ENCODE data around the gene SLC27A5.
"Not testable (repeated sequence)": the region's sequence is repeated elsewhere in the genome, so short reads cannot be mapped to it uniquely, and the experiment has no call there.

Gene SLC27A5

DNA sequence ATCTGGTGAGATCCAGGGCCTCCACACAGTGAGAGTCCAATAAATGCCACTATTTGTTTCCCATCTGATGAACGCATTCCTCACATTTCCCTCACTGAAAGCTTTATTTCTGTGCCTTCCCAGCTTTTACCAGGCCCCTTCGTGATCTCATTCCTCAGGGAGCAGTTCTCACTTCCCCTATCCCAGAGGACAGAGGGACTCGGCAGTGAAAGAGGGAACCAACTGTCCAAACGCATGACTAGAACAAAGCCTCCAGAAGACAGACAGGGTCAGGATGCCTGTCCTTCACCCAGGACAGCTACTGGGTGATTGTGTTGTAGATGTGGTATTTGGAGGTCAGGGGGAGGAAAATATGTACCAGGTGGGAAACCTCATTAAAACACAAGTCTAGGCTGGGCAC, 9.9 kb upstream of the SLC27A5 start:
- DNase-seq, result no peak

GRCh38 chr19:58520257-58520599, 8.4 kb upstream of the SLC27A5 start:
- DNase-seq, result no peak

GRCh38 chr19:58519355-58520256, 7.8 kb upstream of the SLC27A5 start, which contains the start of gene ZBTB45:
TSS of gene ZBTB45 (minus strand) at chr19:58519810. CDS start at chr19:58517673, 2,137 bp downstream.
- peak; percentile 92 for DNase-seq

- peak; percentile 49 for DNase-seq
These were observed 7.2 kb upstream of the SLC27A5 start for GRCh38 chr19:58519087-58519354.

- DNase-seq, result no peak
These were observed 6.7 kb upstream of the SLC27A5 start for GRCh38 chr19:58518256-58519086.

GRCh38 chr19:58516964-58517833, 5.4 kb upstream of the SLC27A5 start:
- no peak for DNase-seq

- DNase-seq, result no peak
These were observed 4.5 kb upstream of the SLC27A5 start for GRCh38 chr19:58516246-58516836.

DNA sequence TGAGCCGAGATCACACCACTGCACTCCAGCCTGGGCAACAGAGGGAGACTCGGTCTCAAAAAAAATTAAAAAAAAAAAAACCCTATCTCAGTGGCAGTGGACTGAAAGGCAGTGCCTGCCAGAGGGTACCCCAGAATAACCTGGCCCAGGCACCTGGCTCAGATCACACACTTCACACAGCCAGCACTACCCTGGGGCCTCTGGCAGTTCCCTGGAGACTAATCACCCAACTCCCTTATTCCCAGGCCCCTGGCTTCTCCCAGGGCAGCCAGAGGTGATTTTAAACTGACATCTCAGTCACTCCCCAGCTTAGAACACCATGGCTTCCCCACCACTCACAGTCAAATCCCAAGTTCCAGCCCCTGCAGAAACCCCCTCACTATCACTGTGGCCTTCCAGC, 3.5 kb upstream of the SLC27A5 start:
- DNase-seq, result no peak

DNA sequence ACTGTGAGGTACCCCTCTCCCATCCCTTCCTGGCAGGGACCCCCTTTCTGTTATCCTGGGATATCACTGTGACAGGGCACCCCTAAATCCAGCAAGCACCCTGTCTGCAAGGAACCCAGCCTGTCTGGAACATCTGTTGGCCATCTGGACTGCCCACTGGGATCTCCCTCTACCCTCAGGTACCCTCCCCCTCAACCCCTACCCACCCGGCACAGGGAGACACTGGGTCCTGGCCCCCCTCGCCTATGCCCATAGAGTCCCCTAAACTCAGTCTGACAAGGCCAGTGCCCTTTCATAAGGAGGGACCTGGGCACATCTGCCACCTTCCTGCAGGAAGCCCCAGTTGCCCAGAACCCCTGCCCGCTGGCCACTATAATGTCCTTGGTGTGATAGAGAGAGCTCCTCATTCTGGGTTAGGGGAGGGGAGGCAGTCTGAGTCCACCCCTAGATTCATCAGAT, 2.8 kb upstream of the SLC27A5 start:
- DNase-seq, result no peak

DNA sequence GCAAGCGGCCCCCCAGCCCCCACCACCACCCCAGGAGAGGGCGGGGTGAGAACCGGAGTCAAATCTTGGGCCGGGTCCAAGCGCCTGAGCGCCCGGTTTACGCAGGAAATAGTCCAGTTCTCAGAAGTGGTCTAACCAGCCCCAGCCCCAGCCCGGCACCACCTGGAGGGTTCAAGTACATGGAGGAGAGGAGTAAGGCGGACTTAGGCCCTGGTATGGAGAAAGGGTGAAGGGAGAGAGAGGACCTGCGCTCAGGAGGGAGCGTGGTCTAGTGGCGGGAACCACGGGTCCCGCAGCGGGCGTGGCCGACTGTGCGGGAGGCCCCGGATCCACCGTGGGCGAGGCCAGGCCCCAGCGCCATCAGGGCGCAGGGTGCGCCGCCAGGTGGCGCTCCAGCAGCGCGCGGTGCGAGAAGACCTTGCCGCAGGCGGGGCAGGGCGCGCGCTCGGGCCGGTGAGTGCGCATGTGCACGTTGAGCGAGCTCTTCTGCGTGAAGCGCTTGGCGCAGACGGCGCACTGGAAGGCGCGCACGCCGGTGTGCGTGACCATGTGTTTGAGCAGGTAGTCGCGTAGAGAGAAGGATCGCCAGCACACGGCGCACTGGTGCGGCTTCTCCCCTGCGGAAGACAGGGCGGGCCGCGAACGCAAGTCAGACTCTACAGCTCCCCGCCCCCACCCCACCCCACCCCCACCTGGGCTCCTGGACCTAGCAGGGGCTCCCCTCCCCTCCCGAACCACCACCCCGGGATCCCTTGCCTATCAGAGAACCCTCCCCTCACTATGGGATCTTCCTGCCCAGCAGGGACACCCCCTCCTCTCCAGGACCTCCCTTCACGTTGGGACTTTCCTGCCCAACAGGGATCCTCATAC, 2.1 kb upstream of the SLC27A5 start:
- DNase-seq, result peak; percentile 91

DNA sequence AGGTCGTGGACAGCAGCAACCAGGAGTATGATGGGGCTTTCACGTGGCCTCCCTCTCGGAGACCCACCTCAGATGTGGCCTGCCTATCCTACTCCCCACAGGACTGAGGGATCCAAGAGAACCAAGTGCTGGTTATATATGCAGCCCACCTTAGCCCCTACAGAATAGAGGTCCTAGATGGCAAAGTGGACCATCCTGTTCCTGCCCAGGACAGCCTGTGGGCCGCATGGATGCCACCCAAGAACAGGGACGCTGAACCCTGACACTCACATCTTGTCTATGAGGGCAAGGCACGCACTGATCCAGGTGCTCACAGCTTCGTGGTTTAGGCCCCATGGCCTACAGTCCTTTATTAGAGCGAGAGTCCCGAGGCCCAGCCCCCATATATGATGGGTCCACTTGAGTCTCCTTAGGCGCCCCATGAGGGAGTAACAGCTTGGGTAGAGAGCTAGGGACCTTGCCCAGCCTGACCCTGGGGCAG, 1.5 kb upstream of the SLC27A5 start:
- no peak for DNase-seq

- no peak for DNase-seq
These were observed 1.5 kb downstream of the SLC27A5 start for GRCh38 chr19:58510084-58510862.

- DNase-seq, result no peak
These were observed 2.1 kb downstream of the SLC27A5 start for GRCh38 chr19:58509731-58510083.

DNA sequence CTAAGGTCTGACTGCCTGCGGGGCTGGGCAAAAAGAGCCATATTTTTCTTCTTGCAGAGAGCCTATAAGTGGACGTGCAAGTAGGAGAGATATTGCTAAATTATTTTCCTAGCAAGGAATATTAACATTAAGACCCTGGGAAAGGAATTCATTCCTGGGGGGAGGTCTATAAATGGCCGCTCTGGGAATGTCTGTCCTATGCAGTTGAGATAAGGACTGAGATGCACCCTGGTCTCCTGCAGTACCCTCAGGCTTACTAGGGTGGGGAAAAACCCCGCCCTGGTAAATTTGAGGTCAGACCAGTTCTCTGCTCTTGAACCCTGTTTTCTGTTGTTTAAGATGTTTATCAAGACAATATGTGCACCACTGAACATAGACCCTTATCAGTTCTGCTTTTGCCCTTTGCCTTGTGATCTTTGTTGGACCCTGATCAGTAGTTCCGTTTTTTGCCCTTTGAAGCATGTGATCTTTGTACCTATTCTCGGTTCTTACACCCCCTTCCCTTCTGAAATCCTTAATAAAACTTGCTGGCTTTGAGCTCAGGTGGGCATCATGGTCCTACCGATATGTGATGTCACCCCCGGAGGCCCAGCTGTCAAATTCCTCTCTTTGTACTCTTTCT, 4.1 kb downstream of the SLC27A5 start:
- not testable (repeated sequence) for DNase-seq

DNA sequence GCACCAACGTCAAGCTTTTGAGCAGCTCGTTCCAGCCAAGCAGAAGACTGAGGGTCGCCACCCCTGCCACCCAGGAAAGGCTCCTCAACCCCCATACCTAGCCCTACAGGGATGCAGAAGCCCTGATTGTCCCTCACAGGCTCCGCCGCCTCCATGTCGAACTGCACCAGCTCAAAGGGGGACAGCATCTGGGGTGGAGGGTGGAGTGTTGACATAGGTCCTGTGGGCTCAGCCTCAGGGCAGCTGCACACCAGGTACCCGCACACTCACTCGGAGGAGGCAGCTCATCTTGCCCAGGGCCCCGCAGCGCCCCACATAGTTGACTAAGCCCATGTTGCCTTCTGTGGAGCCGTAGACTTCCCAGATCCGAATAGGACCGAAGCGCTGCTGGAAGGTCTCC, 11.6 kb downstream of the SLC27A5 start:
- DNase-seq, result no peak

- DNase-seq, result peak; percentile 98
These were observed 12.5 kb downstream of the SLC27A5 start for GRCh38 chr19:58499021-58499927.

- DNase-seq, result no peak
These were observed 13.3 kb downstream of the SLC27A5 start for GRCh38 chr19:58498316-58499020.

- no peak for DNase-seq
These were observed 14.1 kb downstream of the SLC27A5 start for GRCh38 chr19:58497634-58498170.
